NCI-H1694 (cell line): Measurements from ENCODE around the gene KRT10.
"Not testable (repeated sequence)": the region's sequence is repeated elsewhere in the genome, so short reads cannot be mapped to it uniquely, and the experiment has no call there.

Experiments used
- DNase-seq: peaks from one replicate; lab custom pipeline; 2025; lab: John Stamatoyannopoulos, UW

KRT10 gene

GRCh38 chr17:40822132-40822812, at the start of gene KRT10:
Gene KRT10 (minus strand): TSS chr17:40822614. CDS start chr17:40822585, 29 bp downstream.
- DNase-seq: no peak

DNA sequence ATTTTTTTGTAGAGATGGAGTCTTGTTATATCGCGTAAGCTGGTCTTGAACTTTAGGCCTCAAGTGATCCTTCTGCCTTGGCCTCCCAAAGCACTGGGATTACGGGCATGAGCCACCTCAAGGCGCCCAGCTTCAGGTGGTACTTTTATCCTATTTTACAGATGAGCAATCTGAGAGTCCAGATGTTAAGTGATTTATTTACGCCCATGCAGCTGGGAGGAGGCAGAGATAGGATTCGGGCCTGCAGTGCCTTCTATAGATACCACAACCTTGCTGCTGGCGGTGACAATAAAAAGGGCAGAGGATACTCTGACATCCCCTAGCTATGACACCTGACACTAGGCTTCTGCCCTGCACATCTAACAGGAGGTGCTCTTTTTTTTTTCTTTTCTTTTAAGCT, 48.9 kb upstream of the KRT10 start:
- DNase-seq: no peak

GRCh38 chr17:40870136-40870535, 47.7 kb upstream of the KRT10 start:
- no peak for DNase-seq

GRCh38 chr17:40866838-40867237, 44.4 kb upstream of the KRT10 start, which contains the start of gene KRT12:
Gene KRT12 (minus strand): TSS chr17:40867223. CDS start chr17:40867186, 37 bp downstream.
- DNase-seq: no peak

DNA sequence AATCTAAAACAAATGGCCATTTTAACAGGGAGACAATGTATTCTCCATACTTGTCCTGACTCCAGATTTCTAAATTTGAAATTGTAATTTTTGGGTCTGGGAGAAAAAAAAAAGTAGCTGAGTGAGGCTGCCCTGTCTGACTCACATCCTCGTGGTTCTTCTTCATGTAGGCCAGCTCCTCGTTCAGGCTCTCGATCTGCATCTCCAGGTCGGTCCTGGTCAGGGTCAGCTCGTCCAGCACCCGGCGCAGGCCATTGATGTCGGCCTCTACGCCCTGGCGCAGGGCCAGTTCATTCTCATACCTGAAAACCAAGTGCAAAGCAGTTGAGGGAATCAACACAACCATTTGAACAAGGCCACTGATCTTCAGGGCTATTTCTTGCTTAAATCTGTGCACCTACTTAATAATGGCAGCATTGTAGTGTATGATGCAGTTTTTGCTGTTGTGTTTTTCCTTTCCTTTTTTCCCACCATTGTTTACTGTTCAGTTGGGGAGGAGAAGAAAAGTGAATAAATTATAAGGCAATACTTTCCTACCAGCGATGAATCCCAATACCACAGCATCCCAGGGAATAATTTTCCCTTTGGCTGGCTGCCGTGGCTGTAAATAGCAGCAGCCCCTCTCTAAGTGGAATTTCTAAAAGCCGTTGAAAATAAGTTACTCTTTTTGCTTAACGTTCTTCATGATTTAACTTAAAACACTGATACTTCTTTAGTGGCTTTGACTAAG, 42.4 kb upstream of the KRT10 start:
- DNase-seq: no peak

GRCh38 chr17:40862985-40863733, 40.7 kb upstream of the KRT10 start:
- no peak for DNase-seq

DNA sequence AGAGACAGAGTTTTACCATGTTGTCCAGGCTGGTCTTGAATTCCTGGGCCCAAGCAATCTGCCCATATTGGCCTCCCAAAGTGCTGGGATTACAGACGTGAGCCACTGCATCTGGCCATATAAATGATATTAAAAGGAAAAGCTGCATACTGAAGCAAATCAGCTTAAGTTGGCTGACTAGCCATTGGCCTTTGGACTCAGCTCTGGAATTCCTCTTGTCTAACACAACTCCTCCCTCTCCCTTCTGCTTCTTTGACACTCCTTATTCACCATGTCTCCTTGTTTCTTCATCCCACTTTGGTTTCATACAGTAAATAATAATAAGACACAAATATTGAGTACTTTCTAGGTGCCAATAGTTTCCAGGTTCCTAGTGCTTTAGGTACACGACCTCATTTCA, 37.1 kb upstream of the KRT10 start:
- DNase-seq: no peak

- DNase-seq: not testable (repeated sequence)
These were observed 36.3 kb upstream of the KRT10 start for GRCh38 chr17:40858667-40859066.

DNA sequence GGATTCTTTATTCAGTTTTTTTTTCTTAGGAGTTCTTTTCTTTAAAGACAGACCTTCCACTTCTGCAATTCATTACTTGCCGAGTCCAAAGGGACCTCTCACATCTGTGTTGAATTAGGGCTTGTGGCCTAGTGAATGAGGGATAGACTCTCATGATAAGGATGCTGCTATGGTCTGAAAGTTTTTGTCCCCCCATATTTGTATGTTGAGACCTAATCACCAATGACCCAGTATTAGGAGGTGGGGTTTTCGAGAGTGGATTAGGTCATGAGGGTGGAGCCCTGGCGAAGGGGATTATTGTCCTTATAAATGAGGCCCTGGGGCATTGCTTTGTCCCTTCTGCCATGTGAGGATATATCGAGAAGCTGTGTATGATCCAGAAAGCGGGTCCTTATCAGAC, 35.1 kb upstream of the KRT10 start:
- no peak for DNase-seq

GRCh38 chr17:40854175-40854814, 31.9 kb upstream of the KRT10 start:
- DNase-seq: no peak

DNA sequence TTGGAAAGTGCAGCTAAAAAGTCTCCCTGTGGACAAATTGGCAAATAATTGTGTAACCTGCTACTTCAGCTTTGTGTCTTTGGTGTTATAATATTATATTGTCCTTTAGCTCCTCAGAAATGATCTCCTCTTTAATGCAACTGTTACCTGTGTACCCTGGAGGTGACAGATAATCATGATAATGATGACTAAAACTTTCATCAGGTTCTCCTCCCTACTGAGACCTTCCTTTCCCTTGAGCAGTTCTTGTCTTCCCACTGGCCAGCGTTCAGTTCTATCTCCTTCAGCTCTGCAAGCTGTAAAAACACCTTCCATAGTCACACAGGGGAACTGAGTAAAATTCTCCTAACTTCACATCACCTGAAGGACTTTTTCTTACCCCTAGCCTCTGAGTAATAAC, 29.9 kb upstream of the KRT10 start:
- no peak for DNase-seq

GRCh38 chr17:40850293-40850972, 28.0 kb upstream of the KRT10 start:
- DNase-seq: no peak

- DNase-seq: no peak
These were observed 27.3 kb upstream of the KRT10 start for GRCh38 chr17:40849723-40850122.

DNA sequence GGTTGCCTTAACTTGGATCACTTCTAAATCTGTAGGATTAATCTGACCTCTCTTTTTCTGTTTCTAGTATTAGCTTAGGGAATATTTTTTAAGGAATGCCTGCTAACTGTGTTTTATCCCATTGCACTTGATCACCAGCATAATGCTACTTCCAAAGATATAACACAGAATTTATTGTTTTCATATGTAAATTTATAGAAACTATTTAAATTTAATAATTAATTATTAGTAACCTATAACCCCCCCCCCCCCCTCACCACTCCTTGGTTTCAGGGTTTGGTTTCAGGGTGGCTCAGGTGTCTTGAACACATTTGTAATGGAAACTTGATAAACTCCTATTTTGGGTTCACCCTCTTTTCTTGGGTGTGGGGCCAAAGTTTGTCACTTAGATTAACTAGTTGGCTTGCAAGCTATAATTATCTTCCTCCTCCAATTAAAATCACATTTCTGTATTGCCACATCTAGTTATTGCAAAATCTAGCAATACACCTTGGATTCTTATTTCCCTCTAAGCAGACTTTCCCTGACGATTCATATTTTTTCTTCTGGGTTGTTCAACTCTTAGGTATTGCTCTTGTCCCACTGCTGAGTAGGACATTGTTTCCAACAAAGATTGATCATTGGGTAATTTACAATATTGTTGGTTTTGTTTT, 26.3 kb upstream of the KRT10 start:
- no peak for DNase-seq

DNA sequence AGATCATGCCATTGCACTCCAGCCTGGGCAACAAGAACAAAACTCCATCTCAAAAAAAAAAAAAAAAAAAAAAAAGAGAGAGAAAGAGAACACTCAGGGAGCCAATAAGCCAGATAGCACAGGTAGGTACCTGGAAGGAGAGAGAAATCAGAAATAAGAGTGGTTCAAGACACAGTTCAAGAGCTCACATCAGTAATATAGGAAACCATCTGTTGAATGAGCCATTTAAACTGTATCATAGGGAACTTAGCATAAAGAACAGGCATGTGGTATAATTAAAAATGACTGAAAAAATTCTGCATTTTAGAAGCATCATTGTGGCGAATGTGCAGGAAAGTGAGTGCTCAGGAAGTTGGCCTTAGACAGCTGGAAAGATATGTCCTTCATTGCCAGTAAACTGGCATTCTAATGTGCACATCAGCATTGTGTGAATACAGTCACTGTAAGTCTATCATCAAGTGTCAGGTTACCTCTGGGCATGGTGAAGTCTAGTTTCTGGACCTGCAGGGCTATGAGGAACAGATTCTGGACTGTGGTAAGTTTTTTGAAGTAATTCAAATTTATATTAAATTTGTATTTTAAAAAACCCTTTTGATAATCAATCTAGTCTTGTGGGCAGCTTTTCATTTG, 24.2 kb upstream of the KRT10 start:
- no peak for DNase-seq

DNA sequence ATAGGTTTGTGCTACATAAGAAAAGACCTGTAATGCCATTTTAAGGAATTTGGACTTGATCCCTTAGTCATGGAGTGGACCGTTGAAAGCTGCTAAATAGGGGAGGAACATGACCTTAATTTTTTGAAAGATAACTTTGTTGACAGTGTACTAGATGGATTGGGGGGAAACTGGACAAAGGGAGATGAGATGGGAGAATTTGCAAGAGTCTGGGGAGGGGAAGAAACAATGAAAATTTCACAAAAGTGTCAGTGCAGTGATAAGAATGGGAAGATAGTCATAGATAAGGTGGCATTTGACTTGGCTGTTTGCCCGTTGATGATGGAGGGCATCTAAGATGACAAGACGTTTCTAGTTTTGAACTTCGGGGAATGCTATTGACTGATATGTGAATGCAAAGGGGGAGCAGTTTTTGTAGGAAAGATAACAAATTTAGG, 22.3 kb upstream of the KRT10 start:
- DNase-seq: no peak

DNA sequence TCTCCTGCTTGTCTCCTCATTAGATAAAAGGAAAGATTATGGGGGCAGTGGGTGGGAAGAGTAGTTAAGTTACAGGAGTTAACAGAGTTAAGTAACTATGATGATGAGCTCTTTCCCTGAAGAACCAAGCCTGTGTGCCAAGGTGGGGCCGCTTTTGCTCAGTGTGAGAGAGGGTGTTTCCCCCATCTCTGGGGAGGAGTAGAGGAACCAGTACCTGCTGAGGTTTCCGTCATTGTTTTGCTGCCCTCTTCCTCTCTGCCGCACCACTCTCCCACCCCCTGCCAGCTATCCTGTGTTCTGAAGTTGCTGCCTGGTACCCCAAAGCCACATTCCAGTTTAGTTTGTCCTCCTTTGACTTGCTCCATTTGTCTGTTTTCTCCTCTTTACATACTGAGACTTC, 20.8 kb upstream of the KRT10 start:
- no peak for DNase-seq

DNA sequence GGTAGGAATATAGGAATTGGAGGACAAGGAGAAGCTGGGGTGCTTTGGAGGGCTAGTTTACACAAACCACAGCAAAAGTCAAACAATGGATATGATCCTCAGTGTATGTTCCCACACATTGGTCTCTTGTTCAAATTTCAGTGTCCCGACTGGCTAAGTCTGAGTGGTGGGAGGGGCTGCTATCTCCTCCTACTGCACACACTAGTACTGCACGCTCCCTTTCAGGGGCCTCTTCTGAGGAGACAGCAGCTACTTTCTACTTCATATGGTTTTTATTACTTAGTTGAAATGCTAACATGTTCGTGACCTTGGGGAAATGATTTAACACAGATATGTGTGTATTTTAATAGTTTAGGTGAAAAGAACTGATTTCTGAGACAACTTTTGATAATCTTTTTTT, 18.8 kb upstream of the KRT10 start:
- no peak for DNase-seq

GRCh38 chr17:40839194-40839593, 16.8 kb upstream of the KRT10 start:
- no peak for DNase-seq

DNA sequence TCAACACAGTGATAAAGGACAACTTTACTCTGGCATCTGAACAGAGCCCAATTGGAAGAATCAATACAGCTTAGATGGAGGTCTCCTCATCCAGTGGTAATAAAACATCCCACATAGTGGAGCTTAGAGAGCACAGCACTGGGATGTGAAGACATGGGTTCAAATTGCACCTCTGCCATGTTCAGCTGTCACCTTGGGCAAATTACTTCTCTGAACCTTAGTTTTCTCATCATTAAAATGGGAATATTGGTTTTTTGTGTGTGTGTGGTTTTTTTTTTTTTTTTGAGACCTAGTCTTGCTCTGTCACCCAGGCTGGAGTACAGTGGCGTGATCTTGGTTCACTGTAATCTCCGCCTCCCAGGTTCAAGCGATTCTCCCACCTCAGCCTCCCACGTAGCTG, 13.6 kb upstream of the KRT10 start:
- DNase-seq: no peak

DNA sequence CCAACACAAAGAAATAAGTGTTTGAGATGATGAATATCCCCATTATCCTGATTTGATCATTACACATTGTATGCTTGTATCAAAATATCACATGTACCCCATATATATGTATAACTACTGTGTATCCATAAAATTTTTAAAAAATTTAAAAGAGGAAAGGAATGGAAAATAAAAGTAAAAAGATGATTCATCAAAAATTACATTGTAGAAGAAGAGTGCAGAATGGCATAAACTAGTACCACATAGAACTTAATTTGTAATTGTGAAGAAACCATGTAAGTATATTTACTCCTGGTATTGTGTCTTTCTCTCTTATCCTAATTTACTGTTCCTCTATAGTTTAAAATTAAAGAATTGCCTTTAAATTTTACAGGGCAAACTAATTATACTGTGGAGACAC, 11.5 kb upstream of the KRT10 start:
- no peak for DNase-seq
